Type B pancreatic cell (in vitro differentiated cells): Measurements from ENCODE around the gene COL4A6. TPM values are rescaled to one million over a fixed set of nuclear protein-coding genes. Genes with fewer than 3 reads are reported as not detected.
"Not testable (repeated sequence)": the region's sequence is repeated elsewhere in the genome, so short reads cannot be mapped to it uniquely, and the experiment has no call there.

Source experiments
- DNase-seq: peaks from one replicate; pipeline ENCODE4 v3.0.0; 2021; ENCODE audit warnings: mixed read lengths; ENCODE audit not compliant: unreplicated experiment; ENCODE audit errors: extremely low spot score
- H3K27ac Mint-ChIP-seq: 2 replicates; pipeline ENCODE4 v1.8.0; 2021; ENCODE audit warnings: mild to moderate bottlenecking, mixed read lengths
- H3K27me3 Mint-ChIP-seq: 2 replicates; pipeline ENCODE4 v1.8.0; 2021; ENCODE audit warnings: mixed read lengths
- H3K36me3 Mint-ChIP-seq: 2 replicates; pipeline ENCODE4 v1.8.0; 2021; ENCODE audit warnings: mixed read lengths
- H3K4me1 Mint-ChIP-seq: one replicate; pipeline ENCODE4 v1.8.0; 2021; ENCODE audit warnings: mixed read lengths; ENCODE audit not compliant: unreplicated experiment
- H3K4me3 Mint-ChIP-seq: 2 replicates; pipeline ENCODE4 v1.8.0; 2021; ENCODE audit warnings: mild to moderate bottlenecking, mixed read lengths
- H3K9me3 Mint-ChIP-seq: 2 replicates; pipeline ENCODE4 v1.8.0; 2021; ENCODE audit warnings: mixed read lengths
- CTCF ChIP-seq: fragments of 200-600 bp; sonication (generic); conservative IDR thresholded peaks from 2 replicates; pipeline ENCODE4 v1.5.0; 2021; ENCODE audit warnings: antibody characterized with exemption, mild to moderate bottlenecking
- long read RNA-seq: library from polyadenylated mRNA; unstranded; transcript quantifications from one replicate; pipeline ENCODE4 v2.0.0, GENCODE V29; 2020
- total RNA-seq: library from RNA; stranded (reverse); gene quantifications from 2 replicates; pipeline ENCODE4 v1.2.1, GENCODE V29; 2021; ENCODE audit warnings: low replicate concordance

COL4A6 gene
- 20.8 and 51.7 TPM in 2 replicates for total RNA-seq
- long read RNA-seq, partial matches to known transcripts: 13 of 22 reads
- long read RNA-seq, other reads (novel, unspliced or antisense): 5 of 22 reads

- peaks cover 30% of the 10 kb centered on the region for H3K4me1 Mint-ChIP-seq
- H3K36me3 Mint-ChIP-seq: no peaks in the 10 kb centered on the region
- no peak for DNase-seq
- peak within 1 kb of the TSS; percentile 93 for H3K27ac Mint-ChIP-seq
- H3K9me3 Mint-ChIP-seq: no peaks in the 10 kb centered on the region
- peaks cover 11% of the 10 kb centered on the region for H3K27me3 Mint-ChIP-seq
- no peak for TF ChIP-seq CTCF
- H3K4me3 Mint-ChIP-seq: peak within 1 kb of the TSS; percentile 97
Observed at GRCh38 chrX:108438110-108438623, at the start of gene COL4A6. COL4A6 (minus strand) TSS chrX:108438422; CDS start chrX:108438196, 226 bp downstream.

GRCh38 chrX:108485960-108486359, 47.7 kb upstream of the COL4A6 start:
- TF ChIP-seq CTCF: no peak
- Mint-ChIP-seq H3K36me3 (peaks cover 26% of the 10 kb centered on the region), H3K4me1 (peaks cover 4% of the 10 kb centered on the region), H3K9me3 (no peaks in the 10 kb centered on the region), H3K27me3 (no peaks in the 10 kb centered on the region), H3K27ac (no peak overlapping the region), H3K4me3 (no peak overlapping the region)
- DNase-seq: no peak

- Mint-ChIP-seq H3K9me3 (no peaks in the 10 kb centered on the region), H3K27ac (no peak overlapping the region), H3K27me3 (no peaks in the 10 kb centered on the region), H3K4me1 (peaks cover 4% of the 10 kb centered on the region), H3K36me3 (peaks cover 32% of the 10 kb centered on the region), H3K4me3 (no peak overlapping the region)
- DNase-seq: no peak
- TF ChIP-seq CTCF: no peak
Observed at GRCh38 chrX:108484251-108484650, 46.0 kb upstream of the COL4A6 start.

GRCh38 chrX:108481528-108481927, 43.3 kb upstream of the COL4A6 start:
- not testable (repeated sequence) for H3K27me3 Mint-ChIP-seq, H3K27ac Mint-ChIP-seq, DNase-seq, H3K4me1 Mint-ChIP-seq, H3K4me3 Mint-ChIP-seq, H3K9me3 Mint-ChIP-seq
- peaks cover 47% of the 10 kb centered on the region for H3K36me3 Mint-ChIP-seq

- H3K9me3 Mint-ChIP-seq: peaks cover 18% of the 10 kb centered on the region
- TF ChIP-seq CTCF: no peak
- H3K27me3 Mint-ChIP-seq: no peaks in the 10 kb centered on the region
- H3K4me3 Mint-ChIP-seq: no peak overlapping the region
- no peaks in the 10 kb centered on the region for H3K4me1 Mint-ChIP-seq
- no peak overlapping the region for H3K27ac Mint-ChIP-seq
- no peak for DNase-seq
- peaks cover 41% of the 10 kb centered on the region for H3K36me3 Mint-ChIP-seq
Observed at GRCh38 chrX:108473979-108474378, 35.8 kb upstream of the COL4A6 start.

GRCh38 chrX:108468486-108468885, 30.3 kb upstream of the COL4A6 start:
- TF ChIP-seq CTCF: no peak
- Mint-ChIP-seq H3K4me1 (no peaks in the 10 kb centered on the region), H3K27ac (no peak overlapping the region), H3K4me3 (no peak overlapping the region), H3K36me3 (peaks cover 13% of the 10 kb centered on the region), H3K9me3 (peaks cover 6% of the 10 kb centered on the region), H3K27me3 (no peaks in the 10 kb centered on the region)
- DNase-seq: no peak
